WI38 (cell line): ENCODE results near the gene ROR1.

Experiments
- H3K4me3 ChIP-seq: 2 replicates; pipeline ENCODE4 v1.5.1; 2011; ENCODE audit warnings: low read depth, mild to moderate bottlenecking, control low read depth, low read length
- CTCF ChIP-seq: IDR thresholded peaks from 2 replicates; pipeline ENCODE4 v1.5.1; 2012; ENCODE audit warnings: low read depth, mild to moderate bottlenecking, control low read depth, low read length

ROR1 gene

GRCh38 chr1:64196074-64196870 lies 422.5 kb downstream of the ROR1 start:
- no peak overlapping the region for H3K4me3 ChIP-seq
- TF ChIP-seq CTCF: no peak

- no peak for TF ChIP-seq CTCF
- H3K4me3 ChIP-seq: no peak overlapping the region
Measured at GRCh38 chr1:64197076-64197475, 423.3 kb downstream of the ROR1 start.

- H3K4me3 ChIP-seq: no peak overlapping the region
- TF ChIP-seq CTCF: no peak
Measured at GRCh38 chr1:64199154-64199553, 425.3 kb downstream of the ROR1 start.

- no peak overlapping the region for H3K4me3 ChIP-seq
- TF ChIP-seq CTCF: no peak
Measured at GRCh38 chr1:64200064-64200463, 426.2 kb downstream of the ROR1 start.

- H3K4me3 ChIP-seq: no peak within 1 kb of the TSS
- TF ChIP-seq CTCF: no peak
Measured at GRCh38 chr1:64203420-64203819, 429.6 kb downstream of the ROR1 start, which contains the start of gene UBE2U. UBE2U (plus strand) TSS chr1:64203623; CDS start chr1:64204051, 428 bp downstream.

GRCh38 chr1:64209221-64209620 lies 435.4 kb downstream of the ROR1 start:
- TF ChIP-seq CTCF: no peak
- no peak overlapping the region for H3K4me3 ChIP-seq

- TF ChIP-seq CTCF: no peak
- no peak overlapping the region for H3K4me3 ChIP-seq
Measured at GRCh38 chr1:64212031-64212430, 438.2 kb downstream of the ROR1 start.
